ENCODE results near the gene PPARD.

DNA sequence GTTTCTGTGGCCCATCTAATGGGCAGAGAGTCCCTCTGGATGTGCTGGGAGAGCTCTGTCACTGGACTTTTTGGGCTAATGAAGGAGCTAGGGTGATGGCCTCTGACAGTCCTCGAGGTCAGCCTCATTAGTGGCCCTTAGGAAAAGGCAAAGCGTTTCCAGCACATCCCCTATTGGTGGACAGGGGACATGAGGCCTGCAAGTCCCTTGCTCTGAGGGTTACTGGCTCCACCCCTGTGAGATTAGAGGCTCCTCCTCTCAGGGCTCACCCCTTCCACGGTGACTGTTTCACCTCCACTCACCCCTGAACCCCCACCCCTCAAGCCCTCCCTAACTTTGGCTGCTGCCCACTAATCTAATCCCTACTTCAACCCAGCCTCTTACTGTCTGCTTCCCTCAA lies 97.0 kb downstream of the PPARD start:
- TF ChIP-seq, protein P1, sequence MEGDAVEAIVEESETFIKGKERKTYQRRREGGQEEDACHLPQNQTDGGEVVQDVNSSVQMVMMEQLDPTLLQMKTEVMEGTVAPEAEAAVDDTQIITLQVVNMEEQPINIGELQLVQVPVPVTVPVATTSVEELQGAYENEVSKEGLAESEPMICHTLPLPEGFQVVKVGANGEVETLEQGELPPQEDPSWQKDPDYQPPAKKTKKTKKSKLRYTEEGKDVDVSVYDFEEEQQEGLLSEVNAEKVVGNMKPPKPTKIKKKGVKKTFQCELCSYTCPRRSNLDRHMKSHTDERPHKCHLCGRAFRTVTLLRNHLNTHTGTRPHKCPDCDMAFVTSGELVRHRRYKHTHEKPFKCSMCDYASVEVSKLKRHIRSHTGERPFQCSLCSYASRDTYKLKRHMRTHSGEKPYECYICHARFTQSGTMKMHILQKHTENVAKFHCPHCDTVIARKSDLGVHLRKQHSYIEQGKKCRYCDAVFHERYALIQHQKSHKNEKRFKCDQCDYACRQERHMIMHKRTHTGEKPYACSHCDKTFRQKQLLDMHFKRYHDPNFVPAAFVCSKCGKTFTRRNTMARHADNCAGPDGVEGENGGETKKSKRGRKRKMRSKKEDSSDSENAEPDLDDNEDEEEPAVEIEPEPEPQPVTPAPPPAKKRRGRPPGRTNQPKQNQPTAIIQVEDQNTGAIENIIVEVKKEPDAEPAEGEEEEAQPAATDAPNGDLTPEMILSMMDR (IDR thresholded peaks at IDR 0.05; ENCODE audit: insufficient read depth, low read length) = no peak
- TF ChIP-seq GABPA (IDR thresholded peaks at IDR 0.05; ENCODE audit: low read depth) (no peak), POLR2AphosphoS5 (IDR thresholded peaks at IDR 0.05; ENCODE audit: low read depth) (no peak)

All from HL-60 (cell line).